Cortex of kidney (tissue), 1 donor: Measurements from ENCODE around the gene ANKS3.

Experiments used
- DNase-seq: peaks from one replicate; lab custom pipeline; 2025; lab: John Stamatoyannopoulos, UW

Gene ANKS3, protein sequence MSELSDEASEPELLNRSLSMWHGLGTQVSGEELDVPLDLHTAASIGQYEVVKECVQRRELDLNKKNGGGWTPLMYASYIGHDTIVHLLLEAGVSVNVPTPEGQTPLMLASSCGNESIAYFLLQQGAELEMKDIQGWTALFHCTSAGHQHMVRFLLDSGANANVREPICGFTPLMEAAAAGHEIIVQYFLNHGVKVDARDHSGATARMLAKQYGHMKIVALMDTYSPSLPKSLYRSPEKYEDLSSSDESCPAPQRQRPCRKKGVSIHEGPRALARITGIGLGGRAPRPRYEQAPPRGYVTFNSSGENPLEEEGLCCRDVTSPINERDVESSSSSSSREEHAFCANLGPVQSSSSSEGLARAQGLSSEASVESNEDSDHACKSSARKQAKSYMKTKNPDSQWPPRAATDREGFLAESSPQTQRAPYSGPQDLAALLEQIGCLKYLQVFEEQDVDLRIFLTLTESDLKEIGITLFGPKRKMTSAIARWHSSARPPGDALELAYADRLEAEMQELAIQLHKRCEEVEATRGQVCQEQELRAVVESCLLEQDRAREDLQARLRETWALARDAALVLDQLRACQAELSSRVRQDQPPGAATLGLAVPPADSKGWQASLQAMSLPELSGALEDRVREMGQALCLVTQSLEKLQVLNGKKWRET

DNA sequence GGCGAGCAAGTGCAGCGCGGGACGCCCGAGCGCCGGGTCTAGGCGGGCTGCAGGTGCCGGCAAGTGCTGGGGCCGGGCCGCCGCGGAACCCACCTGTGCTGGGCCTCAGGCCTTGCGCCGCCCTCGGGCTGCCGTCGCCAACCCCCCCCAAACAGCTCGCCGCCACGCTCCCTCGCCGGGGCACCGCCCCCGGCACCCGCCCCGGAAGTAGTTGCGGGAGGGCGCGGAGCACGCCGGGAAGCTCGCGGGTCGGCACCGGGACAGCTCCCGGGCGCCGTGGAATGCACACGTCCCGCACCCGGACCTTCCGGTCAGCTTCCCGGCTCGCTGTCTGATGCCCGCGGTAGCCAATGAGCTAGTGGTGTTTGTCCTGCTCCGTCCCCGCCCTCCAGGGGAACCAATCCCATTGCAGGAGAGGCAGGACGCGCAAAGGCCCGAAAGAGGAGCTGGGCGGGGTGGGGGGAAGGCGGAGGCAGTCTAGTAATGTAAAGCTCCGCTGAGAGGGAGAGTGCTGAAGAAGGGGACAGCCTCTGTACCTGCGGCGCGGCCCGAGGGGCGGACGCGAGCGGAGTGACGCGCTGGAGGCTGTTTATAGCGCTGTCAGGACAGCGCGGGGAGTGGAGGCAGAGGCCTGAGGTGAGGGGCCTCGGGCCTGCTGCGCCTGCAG, at the start of gene ANKS3, which contains the start of gene DNAAF8:
ANKS3 (minus strand) TSS at position 209 of the 667 bp plus-strand sequence. CDS start 4,122 bp downstream, outside the sequence.
DNAAF8 (plus strand) TSS at position 475 of the 667 bp plus-strand sequence. CDS start 1,978 bp downstream, outside the sequence.
- no peak for DNase-seq

DNA sequence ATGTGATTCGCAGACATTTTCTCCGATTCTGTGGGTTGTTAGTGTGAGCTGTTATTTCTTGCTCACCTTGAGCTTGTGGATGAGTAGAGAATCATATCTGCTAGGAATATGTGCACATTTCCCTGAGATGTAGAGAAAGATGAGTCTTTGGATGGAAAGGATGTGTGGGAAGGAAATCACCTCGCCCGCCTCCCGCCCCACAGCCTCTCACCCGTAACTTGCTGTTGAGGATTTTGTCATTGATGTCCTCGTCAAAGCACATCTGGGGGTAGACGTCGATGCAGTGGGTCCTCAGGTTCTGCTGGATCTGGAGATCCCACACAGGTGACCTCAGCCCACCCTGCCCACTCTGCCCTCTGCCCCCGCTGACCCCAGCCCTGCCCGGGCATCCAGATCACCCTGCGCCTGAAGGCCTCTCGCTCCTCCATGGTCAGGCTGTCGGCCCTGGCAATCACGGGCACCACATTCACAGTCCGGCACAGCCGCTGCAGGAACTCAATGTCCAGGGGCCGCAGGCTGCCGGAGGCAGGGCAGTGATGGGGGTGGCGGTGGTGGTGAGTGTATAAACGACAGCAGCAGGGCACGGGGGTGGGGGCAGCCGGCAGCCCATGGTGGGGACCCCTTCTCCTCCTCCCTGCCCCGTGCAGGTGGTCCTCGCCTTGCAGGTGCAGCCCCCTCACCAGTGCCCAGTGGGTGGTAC, 49.3 kb upstream of the ANKS3 start:
- DNase-seq, result no peak

DNA sequence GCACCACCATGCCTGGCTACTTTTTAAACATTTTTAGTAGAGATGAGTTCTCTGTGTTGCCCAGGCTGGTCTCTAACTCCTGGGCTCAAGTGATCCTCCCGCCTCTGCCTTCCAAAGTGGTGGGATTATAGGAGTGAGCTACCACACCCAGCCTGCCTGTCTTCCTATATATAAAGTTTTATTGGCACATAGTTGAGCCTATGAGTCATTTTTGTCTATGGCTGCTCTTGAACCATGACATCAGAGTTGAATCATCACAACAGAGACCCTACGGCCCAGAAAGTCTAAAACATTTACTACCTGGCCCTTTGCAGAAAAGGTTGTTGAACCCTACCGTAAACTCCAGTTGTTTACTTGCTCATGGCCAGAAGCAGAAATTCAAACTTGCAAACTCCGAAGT, 46.2 kb upstream of the ANKS3 start:
- no peak for DNase-seq

DNA sequence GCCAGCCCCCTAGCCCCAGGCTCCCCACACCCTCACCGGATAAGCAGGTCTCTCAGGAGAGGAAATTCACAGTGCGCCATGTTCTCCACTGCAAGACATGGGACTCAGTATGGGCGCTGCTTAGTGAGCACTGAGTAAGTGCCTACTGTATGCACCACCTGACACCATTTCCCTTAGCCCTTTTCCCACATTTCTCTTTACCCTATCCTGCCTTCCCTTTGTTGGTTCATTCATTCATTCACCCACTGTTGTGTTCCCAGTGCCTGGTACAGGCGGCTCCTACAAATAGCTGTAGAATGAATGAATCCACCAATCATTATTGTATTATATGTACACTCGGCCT, 44.0 kb upstream of the ANKS3 start:
- DNase-seq, result no peak

DNA sequence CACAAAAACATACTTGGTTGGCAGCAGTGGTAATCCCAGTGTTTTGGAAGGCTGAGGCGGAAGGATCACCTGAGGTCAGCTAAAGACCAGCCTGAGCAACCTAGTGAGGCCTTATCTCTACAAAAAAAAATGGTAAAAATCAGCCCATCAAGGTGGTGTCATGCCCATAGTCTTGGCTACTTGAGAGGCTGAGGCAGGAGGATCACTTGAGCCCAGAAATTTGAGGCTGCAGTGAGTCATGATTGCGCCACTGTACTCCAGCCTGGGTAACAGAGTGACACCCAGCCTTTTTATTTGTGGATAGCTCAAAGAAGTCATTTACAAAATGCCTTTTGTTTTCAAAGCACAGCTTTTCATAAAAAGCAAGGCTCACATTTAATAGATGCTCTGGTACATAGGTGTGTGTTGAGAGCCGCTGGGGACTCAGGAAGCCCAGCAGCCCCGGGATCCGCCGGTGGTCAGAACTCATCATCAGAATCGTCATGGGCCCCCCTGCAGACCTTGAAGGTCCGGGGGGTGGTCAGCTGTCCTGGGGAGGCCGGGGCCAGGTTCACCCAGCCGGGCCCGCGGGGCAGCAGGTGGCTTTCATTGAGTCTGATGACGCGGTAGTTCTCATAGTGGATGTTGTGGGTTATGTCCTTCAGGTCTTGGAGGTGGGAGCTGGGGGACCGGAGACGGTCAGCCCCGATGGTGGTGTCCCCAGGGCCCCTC, 43.4 kb upstream of the ANKS3 start:
- DNase-seq, result no peak

DNA sequence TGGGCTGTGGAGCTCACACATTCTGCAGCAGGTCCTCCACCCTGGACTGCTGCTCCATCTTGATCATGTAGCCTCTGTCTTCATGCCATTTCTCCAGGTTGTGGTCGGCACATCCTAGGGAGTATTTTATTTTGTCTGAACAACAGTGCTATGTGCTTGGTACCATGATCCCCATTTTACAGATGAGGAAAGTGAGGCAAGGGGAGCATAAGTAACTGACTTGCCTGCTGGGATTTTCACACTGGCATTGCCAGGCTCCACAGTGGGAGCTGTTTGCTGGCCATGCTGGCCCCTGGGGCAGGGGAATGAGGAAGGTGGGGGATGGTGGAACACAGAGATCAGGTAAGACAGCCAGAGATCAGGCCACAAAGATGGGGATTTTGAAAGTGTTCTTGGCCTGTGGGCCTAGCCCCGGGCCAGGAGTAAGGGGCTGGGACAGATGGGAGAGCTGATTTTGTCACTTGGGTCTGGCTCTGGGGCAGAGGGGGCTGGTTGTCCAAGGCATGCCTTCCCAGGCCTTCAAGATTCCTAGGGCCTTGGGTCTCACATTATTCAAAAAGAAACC, 42.2 kb upstream of the ANKS3 start:
- no peak for DNase-seq

DNA sequence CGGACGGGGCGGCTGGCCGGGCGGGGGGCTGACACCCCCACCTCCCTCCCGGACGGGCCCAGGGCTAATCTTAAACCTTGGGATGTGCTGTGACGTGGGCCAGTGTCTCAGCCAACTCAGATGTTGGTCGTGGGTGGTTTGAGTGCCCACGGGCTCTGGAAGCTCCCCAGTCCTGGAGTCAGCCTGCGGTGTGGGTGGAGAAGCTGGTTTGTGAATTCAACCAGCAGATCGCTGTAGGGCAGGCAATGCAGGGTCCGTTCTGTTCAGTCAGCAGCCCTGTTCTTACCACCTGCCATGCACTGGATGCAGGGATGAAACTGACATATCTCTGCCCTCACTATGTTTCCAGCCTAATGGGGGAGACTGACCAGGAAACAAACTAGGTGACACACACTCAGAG, 40.9 kb upstream of the ANKS3 start:
- DNase-seq, result no peak

DNA sequence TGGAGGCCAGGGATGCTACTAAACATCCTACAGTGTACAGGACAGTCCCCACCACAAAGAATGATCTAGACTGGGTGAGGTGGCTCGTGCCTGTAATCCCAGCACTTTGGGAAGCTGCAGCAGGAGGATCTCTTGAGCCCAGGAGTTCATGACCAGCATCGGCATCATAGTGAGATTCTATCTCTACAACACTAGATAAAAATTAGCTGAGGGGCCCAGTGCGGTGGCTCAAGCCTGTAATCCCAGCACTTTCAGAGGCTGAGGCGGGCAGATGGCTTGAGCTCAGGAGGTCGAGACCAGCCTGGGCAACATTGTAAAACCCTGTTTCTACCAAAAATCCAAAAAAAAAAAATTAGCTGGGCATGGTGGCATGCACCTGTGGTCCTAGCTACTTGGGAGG, 38.3 kb upstream of the ANKS3 start:
- DNase-seq, result no peak

DNA sequence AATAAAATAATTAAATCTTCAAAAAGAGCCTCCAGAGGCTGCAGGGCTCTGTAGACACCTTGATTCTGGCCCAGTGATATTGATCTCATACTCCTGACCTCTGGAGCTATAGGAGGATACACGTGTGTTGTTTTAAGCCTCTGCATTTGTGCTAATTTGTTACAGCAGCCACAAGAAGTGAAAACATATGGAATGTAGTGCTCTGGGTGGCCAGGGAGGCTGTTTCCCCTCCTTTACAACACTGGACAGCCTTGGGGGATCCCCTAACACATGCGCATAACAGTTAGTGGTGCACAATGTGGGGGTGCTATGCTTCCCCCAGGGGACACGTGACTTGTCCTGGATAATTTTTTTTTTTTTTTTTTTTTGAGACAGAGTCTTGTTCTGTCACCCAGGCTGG, 37.6 kb upstream of the ANKS3 start:
- DNase-seq, result no peak

DNA sequence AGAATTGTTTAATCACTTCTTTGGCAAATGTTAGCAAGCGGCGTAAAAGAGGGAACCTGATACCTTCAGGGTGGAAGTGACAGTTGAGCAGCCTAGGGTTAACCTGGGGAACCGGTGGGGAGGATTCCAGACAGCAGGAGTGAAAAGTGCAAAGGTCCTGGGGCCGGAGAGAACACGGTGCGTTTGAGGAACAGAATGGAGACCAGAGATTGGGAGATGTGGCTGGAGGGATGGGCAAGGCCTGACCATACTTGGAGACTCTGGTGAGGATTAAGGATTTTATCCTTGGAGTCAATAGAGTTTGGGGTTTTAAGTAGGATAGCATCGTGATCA, 35.2 kb upstream of the ANKS3 start:
- DNase-seq, result no peak

DNA sequence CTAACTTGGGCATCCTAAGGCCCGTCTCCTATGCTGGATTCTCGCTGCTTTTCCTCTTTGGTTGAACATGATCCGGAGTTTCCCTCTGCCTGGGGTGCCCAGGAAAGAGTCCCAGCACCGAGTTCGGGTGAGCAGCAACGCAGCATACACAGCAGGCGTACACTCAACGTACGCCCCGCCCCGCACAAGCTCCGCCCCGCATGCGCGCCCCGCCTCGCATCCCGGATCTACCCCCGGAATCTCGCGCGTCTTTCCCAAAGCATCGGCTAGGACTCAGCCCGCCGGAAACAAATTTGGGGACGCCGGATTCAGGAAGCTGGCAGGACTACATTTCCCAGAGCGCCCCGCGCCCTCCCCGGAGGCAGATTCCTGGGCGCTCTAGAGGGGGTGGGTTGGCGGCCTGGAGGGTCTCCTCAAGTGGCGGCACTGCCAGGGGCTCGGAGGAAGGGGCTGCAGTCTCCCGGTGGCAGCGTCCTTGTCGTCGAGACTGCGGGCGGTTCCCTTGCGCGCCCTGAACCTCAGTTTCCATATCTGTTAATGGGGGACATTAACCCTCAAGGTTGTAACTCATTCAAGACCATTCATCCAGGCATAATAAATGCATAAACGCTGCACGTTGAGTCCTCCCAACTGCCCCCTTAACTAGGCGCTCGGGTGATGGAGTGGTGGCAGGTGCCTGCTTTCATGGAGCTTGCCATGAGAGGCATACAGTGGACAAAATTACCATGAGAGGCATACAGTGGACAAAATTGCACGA, 34.7 kb upstream of the ANKS3 start:
- no peak for DNase-seq

DNA sequence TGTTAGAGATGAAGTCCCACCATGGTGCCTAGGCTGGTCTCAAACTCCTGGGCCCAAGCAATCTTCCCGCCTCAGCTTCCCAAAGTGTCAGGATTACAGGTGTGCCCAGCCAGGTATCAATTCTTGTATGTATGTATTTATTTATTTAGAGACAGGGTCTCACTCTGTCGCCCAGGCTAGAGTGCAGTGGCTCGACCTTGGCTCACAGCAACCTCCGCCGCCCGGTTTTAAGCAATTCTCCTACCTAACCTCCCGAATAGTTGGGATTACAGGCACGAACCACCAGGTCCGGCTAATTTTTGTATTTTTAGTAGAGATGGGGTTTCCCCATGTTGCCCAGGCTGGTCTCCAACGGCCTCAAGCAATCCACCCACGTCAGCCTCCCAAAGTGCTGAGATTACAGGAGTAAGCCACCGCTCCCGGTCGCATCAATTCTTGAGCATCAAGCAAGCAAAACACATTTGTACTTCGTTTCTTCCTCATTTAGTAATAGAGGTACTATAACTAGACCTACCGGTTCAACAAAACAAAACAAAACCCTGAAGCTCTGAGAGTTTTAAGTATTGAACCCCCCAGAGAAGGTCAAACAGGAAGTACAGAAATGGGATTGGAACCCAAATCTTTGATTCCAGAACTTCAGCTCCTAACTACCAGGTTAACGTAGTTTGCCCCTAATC, 33.9 kb upstream of the ANKS3 start:
- DNase-seq, result no peak

DNA sequence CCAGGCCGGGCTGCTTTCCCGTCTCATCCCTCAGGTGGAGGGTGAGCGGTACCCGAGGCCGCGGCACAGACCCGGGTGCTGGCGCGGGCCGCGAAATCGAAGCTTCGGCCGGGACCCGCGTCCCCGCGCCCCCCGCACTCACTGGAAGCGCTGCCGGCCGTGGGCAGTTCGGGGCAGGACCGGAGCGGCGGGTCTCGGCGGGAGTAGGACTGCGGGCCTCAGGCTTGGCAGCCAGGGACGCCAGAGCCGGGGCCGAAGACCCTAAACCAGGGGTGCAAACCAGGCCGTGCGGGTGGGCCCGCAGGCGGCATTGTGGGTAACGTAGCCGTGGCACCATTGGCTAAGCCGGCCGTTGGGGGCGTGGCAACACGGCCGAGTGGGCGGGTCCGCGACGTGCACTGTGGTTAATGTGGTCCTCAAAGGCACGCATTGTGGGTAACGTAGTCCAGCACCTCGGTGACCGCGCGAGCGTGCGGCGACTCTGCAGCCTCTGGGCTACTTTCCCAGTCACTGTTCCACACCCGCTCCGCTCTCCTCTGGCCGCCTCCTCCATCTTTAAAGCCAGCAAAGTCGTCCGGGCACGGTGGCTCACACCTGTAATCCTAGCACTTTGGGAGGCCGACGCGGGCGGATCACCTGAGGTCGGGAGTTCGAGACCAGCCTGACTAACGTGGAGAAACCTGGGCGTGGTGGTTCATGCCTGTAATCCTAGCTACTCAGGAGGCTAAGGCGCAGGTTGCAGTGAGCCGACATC, 33.0 kb upstream of the ANKS3 start, which contains the start of gene ZNF500:
ZNF500 (minus strand) TSS at position 288 of the 754 bp plus-strand sequence. CDS start 1,184 bp downstream, outside the sequence.
- no peak for DNase-seq

DNA sequence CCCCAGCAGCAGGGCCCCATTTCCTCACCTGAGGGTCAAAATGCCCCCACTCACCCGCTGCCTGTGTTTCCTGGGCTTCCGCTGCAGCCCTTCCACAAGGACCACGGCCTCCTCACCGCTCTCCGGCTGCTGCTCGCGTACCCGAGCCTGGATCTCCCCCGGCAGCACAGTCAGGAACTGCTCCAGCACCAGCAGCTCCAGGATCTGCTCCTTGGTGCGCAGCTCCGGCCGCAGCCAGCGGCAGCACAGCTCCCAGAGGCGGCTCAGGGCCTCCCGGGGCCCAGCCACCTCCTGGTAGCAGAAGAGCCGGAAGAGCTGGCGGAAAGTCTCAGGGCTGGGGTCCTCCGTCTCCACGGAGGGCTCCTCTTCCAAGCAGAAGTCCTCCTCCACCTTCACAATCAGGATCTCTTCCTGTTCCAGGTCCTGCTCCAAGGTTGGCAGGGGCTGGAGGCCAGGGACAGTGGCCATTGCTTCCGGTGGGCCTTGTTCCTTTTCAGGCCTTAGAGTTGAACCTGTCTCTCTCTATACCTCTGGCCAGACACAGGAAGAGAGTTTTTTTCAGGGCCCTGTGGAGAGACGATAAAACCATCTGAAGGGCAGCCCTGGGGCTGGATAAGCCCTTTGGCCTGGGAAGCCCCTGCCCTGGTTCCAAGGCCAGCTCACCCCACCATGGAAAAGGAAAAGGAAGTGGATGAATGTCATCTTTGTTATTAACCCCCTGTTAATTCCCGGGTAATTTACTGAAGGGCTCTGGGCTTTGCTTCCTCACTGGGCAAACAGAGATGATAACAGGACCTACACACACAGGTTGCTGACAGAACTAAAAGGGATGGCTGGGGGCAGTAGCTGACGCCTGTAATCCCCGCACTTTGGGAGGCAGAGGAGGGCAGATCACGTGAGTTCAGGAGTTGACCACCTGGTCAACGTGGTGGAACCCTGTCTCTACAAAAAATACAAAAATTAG, 31.7 kb upstream of the ANKS3 start:
- DNase-seq, result no peak

DNA sequence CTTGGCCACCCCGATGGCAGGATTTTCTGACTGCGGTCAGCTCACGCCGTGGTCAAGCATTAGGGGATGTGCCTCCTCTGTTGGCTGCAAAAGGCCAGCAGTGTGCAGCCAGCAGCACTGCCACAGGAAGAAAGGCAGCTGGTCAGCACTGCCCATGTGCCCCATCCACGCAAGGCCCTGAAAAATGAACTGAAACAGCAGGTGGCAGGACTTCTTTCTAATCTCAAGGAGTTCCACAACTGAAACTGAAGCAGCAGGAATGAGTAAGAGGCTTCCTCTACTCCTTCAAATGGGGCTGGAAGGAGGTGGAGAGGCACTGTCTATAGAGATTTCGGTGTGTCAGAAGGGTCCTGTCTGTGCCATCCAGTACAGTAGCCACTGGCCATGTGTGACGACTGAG, 29.7 kb upstream of the ANKS3 start:
- DNase-seq, result no peak

DNA sequence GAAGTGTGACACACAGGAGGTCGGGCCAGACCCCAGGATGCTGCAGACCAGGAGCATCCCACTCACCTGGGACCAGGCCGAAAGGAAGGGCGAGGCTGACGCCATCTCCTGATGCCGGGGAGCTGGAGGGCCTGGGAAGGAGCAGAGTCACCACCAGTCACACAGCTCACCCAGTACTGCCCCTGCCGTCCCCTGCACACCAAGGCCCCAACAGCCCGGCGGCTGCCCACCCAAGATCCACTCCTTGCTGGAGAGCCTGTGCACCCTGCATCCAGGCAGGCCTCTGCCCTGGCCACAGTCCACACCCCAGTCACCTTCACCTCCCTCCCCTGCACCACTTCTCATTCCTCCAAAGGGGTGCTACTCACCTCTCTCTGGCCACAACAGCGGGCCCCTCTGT, 28.1 kb upstream of the ANKS3 start:
- DNase-seq, result no peak

DNA sequence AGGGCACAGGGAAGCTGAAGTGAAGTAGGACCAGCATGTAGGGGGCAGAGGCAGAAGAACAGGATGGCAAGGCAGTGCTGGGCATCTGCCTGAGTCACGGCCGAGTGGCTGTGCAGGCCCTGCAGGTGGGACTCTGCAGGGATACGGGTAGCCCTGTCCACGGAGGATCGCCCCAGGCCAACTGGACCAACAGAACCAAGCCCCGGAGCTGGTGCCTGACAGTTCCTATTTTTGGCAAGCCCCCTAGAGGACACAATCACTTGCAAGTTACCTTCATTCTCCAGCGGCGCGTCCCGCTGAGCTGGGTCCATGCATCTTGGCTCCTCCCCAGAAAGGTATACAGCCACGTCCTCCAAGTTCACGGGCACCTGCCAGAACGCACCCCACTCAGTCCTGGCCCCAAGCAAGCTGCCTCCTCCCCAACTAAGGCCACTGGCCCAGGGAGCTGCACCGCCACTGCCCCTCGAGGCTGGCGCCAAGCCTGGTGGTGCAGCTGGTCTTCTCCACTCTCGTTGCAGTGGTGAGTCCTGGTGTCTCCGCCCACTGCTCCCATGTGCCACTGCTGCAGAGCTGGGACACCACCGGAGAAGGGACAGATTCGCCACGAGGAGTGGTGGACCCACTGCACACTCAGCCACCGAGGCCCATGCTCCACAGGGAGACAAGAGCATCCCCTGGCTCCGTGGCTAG, 26.3 kb upstream of the ANKS3 start:
- no peak for DNase-seq

DNA sequence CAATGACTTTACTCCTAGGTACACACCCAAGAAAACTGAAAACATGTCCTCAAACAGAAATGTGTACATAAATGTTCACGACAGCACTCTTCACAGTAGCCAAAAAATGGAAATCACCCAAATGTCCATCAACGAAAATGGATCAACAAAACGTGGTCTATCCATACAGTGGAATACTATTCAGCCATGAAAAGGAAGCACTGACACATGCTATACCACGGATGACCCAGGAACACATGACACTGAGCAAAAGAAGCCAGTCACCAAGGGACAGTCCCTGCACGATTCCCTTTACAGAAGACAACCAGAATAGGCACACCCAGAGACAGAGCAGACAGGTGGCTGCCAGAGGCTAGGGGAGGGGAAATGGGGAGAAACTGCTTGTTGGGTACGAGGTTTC, 21.6 kb upstream of the ANKS3 start:
- no peak for DNase-seq
